Stomach (tissue), 9 donors: Measurements from ENCODE around the gene IGF1R. TPM values are rescaled to one million over a fixed set of nuclear protein-coding genes. Genes with fewer than 3 reads are reported as not detected.

ENCODE experiments used
- DNase-seq, 2 donors: peaks; one replicate each; pipeline versions ENCODE4 v3.0.0 to v3.0.0-alpha.2; 2013 to 2019
- H3K27ac ChIP-seq, 5 donors: fragments of 200-600 bp in 4 of 5; sonication (generic) in 4 of 5; one replicate each; pipeline ENCODE4 v1.5.1; 2013 to 2019; ENCODE audit warnings: mild to moderate bottlenecking in 1 of 5, moderate library complexity in 1 of 5
- H3K27me3 ChIP-seq, 3 donors: fragments of 200-600 bp; sonication (generic); one replicate each; pipeline ENCODE4 v1.5.1; 2017 to 2019; ENCODE audit warnings: mixed run types in 1 of 3
- H3K36me3 ChIP-seq, 4 donors: fragments of 200-600 bp; sonication (generic); 1 replicate in 3 of 4; 2 replicates in 1 of 4; pipeline ENCODE4 v1.5.1; 2016 to 2019
- H3K4me1 ChIP-seq, 4 donors: fragments of 200-600 bp; sonication (generic); one replicate each; pipeline ENCODE4 v1.5.1; 2016 to 2019
- H3K4me3 ChIP-seq, 4 donors: fragments of 200-600 bp; sonication (generic) in 3 of 4; one replicate each; pipeline ENCODE4 v1.5.1; 2016 to 2019; ENCODE audit warnings: mild to moderate bottlenecking in 1 of 4
- H3K9me3 ChIP-seq, 4 donors: fragments of 200-600 bp; sonication (generic); one replicate each; pipeline ENCODE4 v1.5.1; 2016 to 2019
- CTCF ChIP-seq, 7 experiments: fragments of 450-650 bp in 4 of 7; fragments of 200-600 bp in 3 of 7; sonication (generic) in 3 of 7; IDR thresholded peaks; one replicate each; pipeline ENCODE4 v1.5.1; 2016 to 2019; ENCODE audit warnings: antibody characterized with exemption in 7 of 7, control low read depth in 2 of 7, mild to moderate bottlenecking in 1 of 7
- EP300 ChIP-seq: sonication (generic); formaldehyde crosslinking; IDR thresholded peaks from one replicate; pipeline ENCODE4 v1.6.1; 2017; ENCODE audit warnings: antibody characterized with exemption
- POLR2A ChIP-seq, 4 donors: fragments of 450-650 bp; IDR thresholded peaks; one replicate each; pipeline ENCODE4 v1.6.1; 2016; ENCODE audit warnings: antibody characterized with exemption in 4 of 4, control low read depth in 2 of 4, mild to moderate bottlenecking in 1 of 4, moderate library complexity in 1 of 4
- POLR2AphosphoS5 ChIP-seq, 3 donors: sonication (generic); formaldehyde crosslinking; IDR thresholded peaks; one replicate each; pipeline ENCODE4 v1.6.1; 2016; ENCODE audit warnings: antibody characterized with exemption in 3 of 3
- WGBS, 5 donors: extraction: QIAGEN DNeasy Blood & Tissue Kit in 3 of 5; methylation state at CpG; one replicate each; pipeline versions ENCODE4 v1.1.5 to v1.1.7; 2013 to 2018; 5-methylcytosine and 5-hydroxymethylcytosine counted together
- intact Hi-C: fragments of 100-400 bp; cut with DNase I; formaldehyde crosslinking; loops from one replicate; pipeline ENCODE4 v1.15.1; 2023; ENCODE audit warnings: low total_unique reads
- polyA plus RNA-seq, 3 donors: library from polyadenylated mRNA; stranded (reverse); fragments of 200-250 nt; gene quantifications; one replicate each; pipeline ENCODE4 v1.2.3, GENCODE V29; 2013
- total RNA-seq, 5 donors: library from RNA; depleted of rRNA; stranded (reverse); fragments of >200 nt; gene quantifications; one replicate each; pipeline versions ENCODE4 v1.1.0 to v1.2.3, GENCODE V29; 2014 to 2016
- donor health status: healthy with polysubstance abuse.
- donor health status: Bipolar disorder and iron deficiency.
- donor health status: healthy.

Gene IGF1R
- total and polyA plus RNA-seq, 8 donors: 2.3 to 131 (median 42.8) TPM

GRCh38 chr15:98734466-98735199 is 86.3 kb downstream of the IGF1R start:
- H3K4me1 ChIP-seq: peaks cover 28 to 56% (median 45%) of the 10 kb centered on the region in 4 donors
- no peaks in the 10 kb centered on the region for H3K27me3 ChIP-seq
- peak in 1 of 2 donors; percentile 40 for DNase-seq
- peak overlapping the region; percentile 60 to 79 (median 68) for H3K27ac ChIP-seq
- H3K4me3 ChIP-seq: peak overlapping the region in 1 of 4 donors; percentile 22
- intact Hi-C loops: no loop called here
- TF ChIP-seq POLR2AphosphoS5 (IDR thresholded peaks at IDR 0.05) (no peak), POLR2A (IDR thresholded peaks at IDR 0.05) (no peak), CTCF (IDR thresholded peaks at IDR 0.05) (no peak), EP300 (no peak)
- 31 to 48% (median 45%) methylated on average over 8 of the region's 8 CpGs for WGBS, 5 donors
- no peaks in the 10 kb centered on the region for H3K9me3 ChIP-seq
- H3K36me3 ChIP-seq: no peaks in the 10 kb centered on the region

GRCh38 chr15:98735304-98735703 is 87.0 kb downstream of the IGF1R start:
- peaks cover 26 to 56% (median 42%) of the 10 kb centered on the region in 4 donors for H3K4me1 ChIP-seq
- H3K27me3 ChIP-seq: no peaks in the 10 kb centered on the region
- H3K27ac ChIP-seq: peak overlapping the region; percentile 60 to 79 (median 68)
- no peak for DNase-seq
- intact Hi-C loops: no loop called here
- H3K9me3 ChIP-seq: no peaks in the 10 kb centered on the region
- no peak overlapping the region for H3K4me3 ChIP-seq
- whole genome bisulfite sequencing, 5 donors: 74 to 87% (median 81%) methylated on average over 4 of the region's 4 CpGs
- no peaks in the 10 kb centered on the region for H3K36me3 ChIP-seq
- TF ChIP-seq CTCF (IDR thresholded peaks at IDR 0.05) (no peak), EP300 (no peak), POLR2AphosphoS5 (IDR thresholded peaks at IDR 0.05) (no peak), POLR2A (IDR thresholded peaks at IDR 0.05) (no peak)

- WGBS, 5 donors: 65 to 72% (median 68%) methylated on average over 4 of the region's 4 CpGs
- Histone ChIP-seq H3K36me3 (no peaks in the 10 kb centered on the region), H3K27me3 (no peaks in the 10 kb centered on the region), H3K4me1 (peaks cover 26 to 60% (median 43%) of the 10 kb centered on the region in 4 donors), H3K27ac (peak overlapping the region in 1 of 5 donors; percentile 79), H3K4me3 (no peak overlapping the region), H3K9me3 (no peaks in the 10 kb centered on the region)
- no peak for DNase-seq
- TF ChIP-seq EP300 (no peak), POLR2A (IDR thresholded peaks at IDR 0.05) (no peak), CTCF (IDR thresholded peaks at IDR 0.05) (no peak), POLR2AphosphoS5 (IDR thresholded peaks at IDR 0.05) (no peak)
- intact Hi-C loops: no loop called here
These were observed 87.7 kb downstream of the IGF1R start for GRCh38 chr15:98735895-98736617.

DNA sequence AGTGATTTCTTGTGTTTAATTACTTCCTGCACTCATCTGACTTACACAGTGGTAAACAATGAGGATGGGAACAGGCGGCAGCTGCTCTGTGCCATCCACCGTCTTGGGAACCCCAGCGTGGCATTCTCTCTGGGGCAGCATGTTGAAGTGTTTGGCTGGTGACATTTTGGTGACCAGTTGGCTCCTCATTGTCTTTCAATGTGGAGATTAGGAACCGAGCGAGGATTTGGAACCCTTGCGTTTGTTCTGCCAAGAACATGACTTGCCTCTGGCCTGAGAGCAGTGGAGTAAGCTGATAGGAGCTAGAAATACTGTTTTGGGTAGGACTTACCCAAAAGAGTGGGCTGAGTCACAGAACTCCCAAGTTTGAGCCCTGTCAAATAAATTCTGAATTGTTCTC is 88.8 kb downstream of the IGF1R start:
- no peak for DNase-seq
- TF ChIP-seq EP300 (no peak), POLR2AphosphoS5 (IDR thresholded peaks at IDR 0.05) (no peak), POLR2A (IDR thresholded peaks at IDR 0.05) (no peak), CTCF (IDR thresholded peaks at IDR 0.05) (no peak)
- 76 to 94% (median 82%) methylated on average over 6 of the region's 6 CpGs for WGBS, 5 donors
- H3K9me3 ChIP-seq: no peaks in the 10 kb centered on the region
- H3K36me3 ChIP-seq: no peaks in the 10 kb centered on the region
- no peaks in the 10 kb centered on the region for H3K27me3 ChIP-seq
- no peak overlapping the region for H3K4me3 ChIP-seq
- intact Hi-C loops: no loop called here
- no peak overlapping the region for H3K27ac ChIP-seq
- peaks cover 26 to 60% (median 46%) of the 10 kb centered on the region in 4 donors for H3K4me1 ChIP-seq
